ENCODE measurements around the gene SART3. TPM values are rescaled to one million over a fixed set of nuclear protein-coding genes. Genes with fewer than 3 reads are reported as not detected.

SART3 gene
- total and polyA plus RNA-seq, 10 of the 15 experiments (the other 5 are each of a cell fraction or from before 2014, with no cell fraction given): 8.8 to 179 (median 54.9) TPM

DNA sequence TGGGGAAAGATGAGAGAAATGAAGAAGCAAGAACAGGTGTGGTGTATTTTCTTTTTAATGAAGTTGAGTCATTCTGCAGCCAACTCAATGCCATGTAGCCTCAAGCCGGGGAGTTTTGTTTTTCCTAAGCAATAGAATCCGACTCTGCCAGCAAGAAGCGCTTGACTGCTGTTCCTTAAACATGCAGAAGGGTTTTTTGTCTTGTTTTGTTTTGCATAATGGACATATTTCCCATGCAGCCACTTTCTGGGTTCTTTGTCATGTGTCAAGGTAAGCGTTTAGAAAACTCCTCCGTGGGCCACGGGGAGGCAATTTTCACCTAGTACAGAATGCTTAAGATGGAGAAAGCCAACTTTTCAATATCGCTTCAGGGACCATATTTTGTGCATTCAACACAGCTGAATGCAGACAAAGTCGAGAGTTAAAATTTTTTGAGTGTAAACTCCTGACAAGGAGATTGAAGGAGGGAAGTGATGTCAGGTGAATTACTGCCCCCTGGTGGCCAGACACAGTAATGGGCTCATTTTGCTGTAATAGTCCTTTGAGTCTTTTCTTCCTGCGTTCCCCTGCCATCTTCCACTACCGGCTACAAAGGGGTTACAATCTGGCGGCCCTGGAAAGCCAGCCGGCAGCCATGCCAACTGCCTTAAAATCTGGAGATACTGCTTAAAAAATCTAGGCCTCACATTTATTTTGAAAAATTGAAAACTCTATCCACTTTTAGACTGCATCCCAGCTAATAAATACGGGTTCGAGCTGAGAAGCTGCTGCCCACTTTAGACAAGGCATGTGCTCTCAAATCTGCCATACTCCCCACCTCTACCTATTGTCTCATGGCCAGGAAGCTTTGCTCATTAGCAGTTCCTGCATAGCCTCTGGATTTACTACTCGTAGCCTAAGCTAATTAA, 49.1 kb downstream of the SART3 start (continued):
- TF ChIP-seq, protein P1, sequence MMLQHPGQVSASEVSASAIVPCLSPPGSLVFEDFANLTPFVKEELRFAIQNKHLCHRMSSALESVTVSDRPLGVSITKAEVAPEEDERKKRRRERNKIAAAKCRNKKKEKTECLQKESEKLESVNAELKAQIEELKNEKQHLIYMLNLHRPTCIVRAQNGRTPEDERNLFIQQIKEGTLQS (IDR thresholded peaks at IDR 0.05; ENCODE audit: borderline replicate concordance, extremely low read depth, low read depth, low read length): no peak
- TF ChIP-seq BMI1 (IDR thresholded peaks at IDR 0.05; ENCODE audit: borderline replicate concordance) (no peak), IRF4 (IDR thresholded peaks at IDR 0.05; ENCODE audit: low read depth, low read length) (no peak; the same call in 1 of the 2 replicates), CBX3 (IDR thresholded peaks at IDR 0.05; ENCODE audit: borderline replicate concordance, low read depth) (no peak), TCF12 (IDR thresholded peaks at IDR 0.05; ENCODE audit: low read depth, low read length) (no peak), MYB (IDR thresholded peaks at IDR 0.05; ENCODE audit: borderline replicate concordance, low read depth, low read length) (no peak), ZBED1 (IDR thresholded peaks at IDR 0.05; ENCODE audit: borderline replicate concordance) (no peak), NFYA (IDR thresholded peaks at IDR 0.05; ENCODE audit: borderline replicate concordance, low read depth, low read length) (no peak), HDGF (IDR thresholded peaks at IDR 0.05) (no peak), SMC3 (IDR thresholded peaks at IDR 0.05; ENCODE audit: borderline replicate concordance, low read length) (peak; percentile 71), LARP7 (IDR thresholded peaks at IDR 0.05) (no peak), NR2F1 (conservative IDR thresholded peaks at IDR 0.05) (no peak), ESRRA (IDR thresholded peaks at IDR 0.05; ENCODE audit: low read length) (no peak), YY1 (IDR thresholded peaks at IDR 0.05; ENCODE audit: low read depth, low read length) (peak; percentile 66)
- TF ChIP-seq, protein P2, sequence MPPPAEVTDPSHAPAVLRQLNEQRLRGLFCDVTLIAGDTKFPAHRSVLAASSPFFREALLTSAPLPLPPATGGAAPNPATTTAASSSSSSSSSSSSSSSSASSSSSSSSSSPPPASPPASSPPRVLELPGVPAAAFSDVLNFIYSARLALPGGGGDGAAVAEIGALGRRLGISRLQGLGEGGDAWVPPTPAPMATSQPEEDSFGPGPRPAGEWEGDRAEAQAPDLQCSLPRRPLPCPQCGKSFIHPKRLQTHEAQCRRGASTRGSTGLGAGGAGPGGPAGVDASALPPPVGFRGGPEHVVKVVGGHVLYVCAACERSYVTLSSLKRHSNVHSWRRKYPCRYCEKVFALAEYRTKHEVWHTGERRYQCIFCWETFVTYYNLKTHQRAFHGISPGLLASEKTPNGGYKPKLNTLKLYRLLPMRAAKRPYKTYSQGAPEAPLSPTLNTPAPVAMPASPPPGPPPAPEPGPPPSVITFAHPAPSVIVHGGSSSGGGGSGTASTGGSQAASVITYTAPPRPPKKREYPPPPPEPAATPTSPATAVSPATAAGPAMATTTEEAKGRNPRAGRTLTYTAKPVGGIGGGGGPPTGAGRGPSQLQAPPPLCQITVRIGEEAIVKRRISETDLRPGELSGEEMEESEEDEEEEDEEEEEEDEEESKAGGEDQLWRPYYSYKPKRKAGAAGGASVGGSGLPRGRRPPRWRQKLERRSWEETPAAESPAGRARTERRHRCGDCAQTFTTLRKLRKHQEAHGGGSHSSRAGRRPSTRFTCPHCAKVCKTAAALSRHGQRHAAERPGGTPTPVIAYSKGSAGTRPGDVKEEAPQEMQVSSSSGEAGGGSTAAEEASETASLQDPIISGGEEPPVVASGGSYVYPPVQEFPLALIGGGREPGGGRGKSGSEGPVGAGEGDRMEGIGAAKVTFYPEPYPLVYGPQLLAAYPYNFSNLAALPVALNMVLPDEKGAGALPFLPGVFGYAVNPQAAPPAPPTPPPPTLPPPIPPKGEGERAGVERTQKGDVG (CRISPR knock-in tag; IDR thresholded peaks at IDR 0.05): no peak
- TF ChIP-seq, protein P3, sequence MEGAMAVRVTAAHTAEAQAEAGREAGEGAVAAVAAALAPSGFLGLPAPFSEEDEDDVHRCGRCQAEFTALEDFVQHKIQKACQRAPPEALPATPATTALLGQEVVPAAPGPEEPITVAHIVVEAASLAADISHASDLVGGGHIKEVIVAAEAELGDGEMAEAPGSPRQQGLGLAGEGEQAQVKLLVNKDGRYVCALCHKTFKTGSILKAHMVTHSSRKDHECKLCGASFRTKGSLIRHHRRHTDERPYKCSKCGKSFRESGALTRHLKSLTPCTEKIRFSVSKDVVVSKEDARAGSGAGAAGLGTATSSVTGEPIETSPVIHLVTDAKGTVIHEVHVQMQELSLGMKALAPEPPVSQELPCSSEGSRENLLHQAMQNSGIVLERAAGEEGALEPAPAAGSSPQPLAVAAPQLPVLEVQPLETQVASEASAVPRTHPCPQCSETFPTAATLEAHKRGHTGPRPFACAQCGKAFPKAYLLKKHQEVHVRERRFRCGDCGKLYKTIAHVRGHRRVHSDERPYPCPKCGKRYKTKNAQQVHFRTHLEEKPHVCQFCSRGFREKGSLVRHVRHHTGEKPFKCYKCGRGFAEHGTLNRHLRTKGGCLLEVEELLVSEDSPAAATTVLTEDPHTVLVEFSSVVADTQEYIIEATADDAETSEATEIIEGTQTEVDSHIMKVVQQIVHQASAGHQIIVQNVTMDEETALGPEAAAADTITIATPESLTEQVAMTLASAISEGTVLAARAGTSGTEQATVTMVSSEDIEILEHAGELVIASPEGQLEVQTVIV (IDR thresholded peaks at IDR 0.05; ENCODE audit: borderline replicate concordance, partially characterized antibody): no peak
- TF ChIP-seq, protein P4, sequence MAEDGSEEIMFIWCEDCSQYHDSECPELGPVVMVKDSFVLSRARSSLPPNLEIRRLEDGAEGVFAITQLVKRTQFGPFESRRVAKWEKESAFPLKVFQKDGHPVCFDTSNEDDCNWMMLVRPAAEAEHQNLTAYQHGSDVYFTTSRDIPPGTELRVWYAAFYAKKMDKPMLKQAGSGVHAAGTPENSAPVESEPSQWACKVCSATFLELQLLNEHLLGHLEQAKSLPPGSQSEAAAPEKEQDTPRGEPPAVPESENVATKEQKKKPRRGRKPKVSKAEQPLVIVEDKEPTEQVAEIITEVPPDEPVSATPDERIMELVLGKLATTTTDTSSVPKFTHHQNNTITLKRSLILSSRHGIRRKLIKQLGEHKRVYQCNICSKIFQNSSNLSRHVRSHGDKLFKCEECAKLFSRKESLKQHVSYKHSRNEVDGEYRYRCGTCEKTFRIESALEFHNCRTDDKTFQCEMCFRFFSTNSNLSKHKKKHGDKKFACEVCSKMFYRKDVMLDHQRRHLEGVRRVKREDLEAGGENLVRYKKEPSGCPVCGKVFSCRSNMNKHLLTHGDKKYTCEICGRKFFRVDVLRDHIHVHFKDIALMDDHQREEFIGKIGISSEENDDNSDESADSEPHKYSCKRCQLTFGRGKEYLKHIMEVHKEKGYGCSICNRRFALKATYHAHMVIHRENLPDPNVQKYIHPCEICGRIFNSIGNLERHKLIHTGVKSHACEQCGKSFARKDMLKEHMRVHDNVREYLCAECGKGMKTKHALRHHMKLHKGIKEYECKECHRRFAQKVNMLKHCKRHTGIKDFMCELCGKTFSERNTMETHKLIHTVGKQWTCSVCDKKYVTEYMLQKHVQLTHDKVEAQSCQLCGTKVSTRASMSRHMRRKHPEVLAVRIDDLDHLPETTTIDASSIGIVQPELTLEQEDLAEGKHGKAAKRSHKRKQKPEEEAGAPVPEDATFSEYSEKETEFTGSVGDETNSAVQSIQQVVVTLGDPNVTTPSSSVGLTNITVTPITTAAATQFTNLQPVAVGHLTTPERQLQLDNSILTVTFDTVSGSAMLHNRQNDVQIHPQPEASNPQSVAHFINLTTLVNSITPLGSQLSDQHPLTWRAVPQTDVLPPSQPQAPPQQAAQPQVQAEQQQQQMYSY (CRISPR knock-in tag; IDR thresholded peaks at IDR 0.05): no peak
- TF ChIP-seq, protein P5, sequence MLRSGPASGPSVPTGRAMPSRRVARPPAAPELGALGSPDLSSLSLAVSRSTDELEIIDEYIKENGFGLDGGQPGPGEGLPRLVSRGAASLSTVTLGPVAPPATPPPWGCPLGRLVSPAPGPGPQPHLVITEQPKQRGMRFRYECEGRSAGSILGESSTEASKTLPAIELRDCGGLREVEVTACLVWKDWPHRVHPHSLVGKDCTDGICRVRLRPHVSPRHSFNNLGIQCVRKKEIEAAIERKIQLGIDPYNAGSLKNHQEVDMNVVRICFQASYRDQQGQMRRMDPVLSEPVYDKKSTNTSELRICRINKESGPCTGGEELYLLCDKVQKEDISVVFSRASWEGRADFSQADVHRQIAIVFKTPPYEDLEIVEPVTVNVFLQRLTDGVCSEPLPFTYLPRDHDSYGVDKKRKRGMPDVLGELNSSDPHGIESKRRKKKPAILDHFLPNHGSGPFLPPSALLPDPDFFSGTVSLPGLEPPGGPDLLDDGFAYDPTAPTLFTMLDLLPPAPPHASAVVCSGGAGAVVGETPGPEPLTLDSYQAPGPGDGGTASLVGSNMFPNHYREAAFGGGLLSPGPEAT (IDR thresholded peaks at IDR 0.05; ENCODE audit: low read depth): no peak

Measured in GM12878 (cell line).